Calu3 (cell line): Measurements from ENCODE around the gene SRGAP3. TPM values are rescaled to one million over a fixed set of nuclear protein-coding genes. Genes with fewer than 3 reads are reported as not detected.

Experiments used
- BruUV-seq: library from RNA; stranded (reverse); fragments of 400-500 nt; replicated peaks from 2 replicates; lab custom pipeline; 2021; lab: Mats Ljungman, UMichigan
- CTCF ChIA-PET: fragments of 300-600 bp; sonication (Branson Sonifier 250); formaldehyde crosslinking; loops from one replicate; lab custom pipeline; 2022; ENCODE audit warnings: antibody characterized with exemption; lab: Charles Lee
- DNase-seq: peaks from one replicate; pipeline ENCODE4 v3.0.0; 2022
- H3K27ac Mint-ChIP-seq: one replicate; pipeline ENCODE4 v1.8.0; 2022; ENCODE audit warnings: mixed read lengths; ENCODE audit not compliant: unreplicated experiment
- H3K27me3 Mint-ChIP-seq: one replicate; pipeline ENCODE4 v1.8.0; 2022; ENCODE audit warnings: mixed read lengths; ENCODE audit not compliant: unreplicated experiment
- H3K36me3 Mint-ChIP-seq: one replicate; pipeline ENCODE4 v1.8.0; 2022; ENCODE audit warnings: mild to moderate bottlenecking, moderate library complexity, mixed read lengths; ENCODE audit not compliant: insufficient read depth, unreplicated experiment
- H3K4me1 Mint-ChIP-seq: one replicate; pipeline ENCODE4 v1.8.0; 2022; ENCODE audit warnings: mild to moderate bottlenecking, low read depth, mixed read lengths; ENCODE audit not compliant: unreplicated experiment
- H3K4me3 Mint-ChIP-seq: one replicate; pipeline ENCODE4 v1.8.0; 2022; ENCODE audit warnings: mild to moderate bottlenecking, low read depth, moderate library complexity, mixed read lengths; ENCODE audit not compliant: unreplicated experiment
- H3K9me3 Mint-ChIP-seq: one replicate; pipeline ENCODE4 v1.8.0; 2022; ENCODE audit warnings: low read depth, mixed read lengths; ENCODE audit not compliant: unreplicated experiment
- intact Hi-C: fragments of 100-400 bp; cut with micrococcal nuclease; formaldehyde crosslinking; loops from one replicate; pipeline ENCODE4 v1.10.0; 2022; ENCODE audit not compliant: unreplicated experiment
- total RNA-seq: library from RNA; stranded (reverse); gene quantifications from 2 replicates; pipeline ENCODE4 v1.2.3, GENCODE V29; 2022
- TF ChIP-seq, protein P1 (sequence below): fragments of 200-600 bp; IDR thresholded peaks from one replicate; pipeline ENCODE4 v1.8.0; 2022; ENCODE audit warnings: antibody characterized with exemption; ENCODE audit not compliant: unreplicated experiment

SRGAP3 gene
- total RNA-seq, 1 experiment from 2014 or later, result 8.2 TPM

GRCh38 chr3:9130345-9131305 is 118.8 kb downstream of the SRGAP3 start:
- TF ChIP-seq, protein P1, sequence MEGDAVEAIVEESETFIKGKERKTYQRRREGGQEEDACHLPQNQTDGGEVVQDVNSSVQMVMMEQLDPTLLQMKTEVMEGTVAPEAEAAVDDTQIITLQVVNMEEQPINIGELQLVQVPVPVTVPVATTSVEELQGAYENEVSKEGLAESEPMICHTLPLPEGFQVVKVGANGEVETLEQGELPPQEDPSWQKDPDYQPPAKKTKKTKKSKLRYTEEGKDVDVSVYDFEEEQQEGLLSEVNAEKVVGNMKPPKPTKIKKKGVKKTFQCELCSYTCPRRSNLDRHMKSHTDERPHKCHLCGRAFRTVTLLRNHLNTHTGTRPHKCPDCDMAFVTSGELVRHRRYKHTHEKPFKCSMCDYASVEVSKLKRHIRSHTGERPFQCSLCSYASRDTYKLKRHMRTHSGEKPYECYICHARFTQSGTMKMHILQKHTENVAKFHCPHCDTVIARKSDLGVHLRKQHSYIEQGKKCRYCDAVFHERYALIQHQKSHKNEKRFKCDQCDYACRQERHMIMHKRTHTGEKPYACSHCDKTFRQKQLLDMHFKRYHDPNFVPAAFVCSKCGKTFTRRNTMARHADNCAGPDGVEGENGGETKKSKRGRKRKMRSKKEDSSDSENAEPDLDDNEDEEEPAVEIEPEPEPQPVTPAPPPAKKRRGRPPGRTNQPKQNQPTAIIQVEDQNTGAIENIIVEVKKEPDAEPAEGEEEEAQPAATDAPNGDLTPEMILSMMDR, result no peak
- CTCF ChIA-PET, result no interaction called here
- intact Hi-C loops, result no loop called here
- Mint-ChIP-seq H3K4me1 (peaks cover 11% of the 10 kb centered on the region), H3K9me3 (no peaks in the 10 kb centered on the region), H3K27me3 (no peaks in the 10 kb centered on the region), H3K27ac (no peak overlapping the region), H3K36me3 (no peaks in the 10 kb centered on the region), H3K4me3 (no peak overlapping the region)
- BruUV-seq, result no TSS peak
- no peak for DNase-seq

- Mint-ChIP-seq H3K36me3 (no peaks in the 10 kb centered on the region), H3K4me3 (no peak overlapping the region)
Measured at GRCh38 chr3:9129365-9129764, 120.1 kb downstream of the SRGAP3 start.

GRCh38 chr3:9125278-9125951 is 124.0 kb downstream of the SRGAP3 start:
- no peak overlapping the region for H3K4me3 Mint-ChIP-seq
- no peaks in the 10 kb centered on the region for H3K27me3 Mint-ChIP-seq
- peaks cover 8% of the 10 kb centered on the region for H3K4me1 Mint-ChIP-seq
- CTCF ChIA-PET, result no interaction called here
- no peak overlapping the region for H3K27ac Mint-ChIP-seq
- H3K36me3 Mint-ChIP-seq, result no peaks in the 10 kb centered on the region
- no peak for DNase-seq
- H3K9me3 Mint-ChIP-seq, result no peaks in the 10 kb centered on the region
- intact Hi-C loops, result no loop called here
- TF ChIP-seq, protein P1, result no peak
- no TSS peak for BruUV-seq

More at GRCh38 chr3:9129365-9129764, 120.1 kb downstream of the SRGAP3 start:
- intact Hi-C loops, result no loop called here
- no peak for DNase-seq
- no peaks in the 10 kb centered on the region for H3K9me3 Mint-ChIP-seq
- BruUV-seq, result no TSS peak
- no peaks in the 10 kb centered on the region for H3K27me3 Mint-ChIP-seq
- H3K27ac Mint-ChIP-seq, result no peak overlapping the region
- H3K4me1 Mint-ChIP-seq, result peaks cover 11% of the 10 kb centered on the region
- TF ChIP-seq, protein P1, result no peak
- CTCF ChIA-PET, result interaction anchor here (0.7 kb wide), 1 partner anchor 107 kb away, joined by 3 read pairs; no protein-coding TSS in a partner anchor

DNA sequence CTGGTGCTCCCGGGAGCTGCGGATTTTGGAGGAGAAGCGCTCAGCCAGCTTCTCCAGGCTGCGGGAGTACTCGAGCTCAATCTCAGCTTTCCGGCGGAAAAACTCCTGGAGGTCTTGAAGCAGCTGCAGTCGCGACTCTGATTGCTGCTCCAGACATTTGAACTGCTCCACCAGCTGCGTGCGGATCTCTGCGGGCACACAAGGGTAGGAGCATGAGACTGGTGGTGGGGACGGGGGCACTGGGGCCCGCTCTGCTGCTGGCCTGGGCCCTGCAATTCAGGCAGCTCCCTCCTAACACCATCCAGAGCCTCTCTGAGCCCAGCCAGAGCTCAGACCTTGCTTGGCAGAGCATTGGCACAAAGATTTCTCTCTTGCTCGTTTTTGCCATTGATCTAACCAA is 124.7 kb downstream of the SRGAP3 start:
- intact Hi-C loops, result no loop called here
- Mint-ChIP-seq H3K4me1 (peaks cover 8% of the 10 kb centered on the region), H3K9me3 (no peaks in the 10 kb centered on the region), H3K36me3 (no peaks in the 10 kb centered on the region), H3K4me3 (no peak overlapping the region), H3K27me3 (no peaks in the 10 kb centered on the region), H3K27ac (no peak overlapping the region)
- no peak for DNase-seq
- TF ChIP-seq, protein P1, result no peak
- no TSS peak for BruUV-seq
- CTCF ChIA-PET, result no interaction called here
